OCI-LY7 (cell line): Measurements from ENCODE around the gene PSD4.

Experiments
- CTCF ChIP-seq: fragments of 200-600 bp; sonication (generic); conservative IDR thresholded peaks from 2 replicates; pipeline ENCODE4 v1.5.1; 2014; ENCODE audit warnings: mild to moderate bottlenecking, antibody characterized with exemption, low read length, moderate library complexity, mixed read lengths
- EZH2phosphoT487 ChIP-seq: fragments of 200-600 bp; sonication (generic); IDR thresholded peaks from 2 replicates; pipeline ENCODE4 v1.6.1; 2018; ENCODE audit warnings: low read depth, borderline replicate concordance, mild to moderate bottlenecking, mixed run types, antibody characterized with exemption, low read length, moderate library complexity, mixed read lengths

- TF ChIP-seq CTCF: no peak
- no peak for TF ChIP-seq EZH2phosphoT487
Measured at GRCh38 chr2:113160248-113160647, 13.5 kb upstream of the PSD4 start.
